22Rv1 (cell line): ENCODE data around the gene REL.

Experiments
- CTCF ChIP-seq: fragments of 450-650 bp; IDR thresholded peaks from 2 replicates; pipeline ENCODE4 v1.5.1; 2017; ENCODE audit warnings: mild to moderate bottlenecking
- ZFX ChIP-seq: fragments of 450-650 bp; IDR thresholded peaks from 2 replicates; pipeline ENCODE4 v1.6.1; 2017; ENCODE audit warnings: antibody characterized with exemption, borderline replicate concordance

- TF ChIP-seq CTCF (no peak), ZFX (no peak)
These were observed 24.3 kb upstream of the REL start for GRCh38 chr2:60857056-60857455.
